K562 (cell line): ENCODE data around the gene UNC5B. TPM values are rescaled to one million over a fixed set of nuclear protein-coding genes. Genes with fewer than 3 reads are reported as not detected.

Experiments used
- BCOR ChIP-seq: fragments of 450-650 bp; IDR thresholded peaks from 2 replicates; pipeline ENCODE4 v1.6.1; 2016
- BRD4 ChIP-seq: fragments of 200-600 bp; sonication (generic); IDR thresholded peaks from 2 replicates; pipeline ENCODE4 v1.6.1; 2017; ENCODE audit warnings: inconsistent platforms
- BRD9 ChIP-seq: fragments of 450-650 bp; IDR thresholded peaks from 2 replicates; pipeline ENCODE4 v1.6.1; 2018; ENCODE audit warnings: low read depth; ENCODE audit not compliant: partially characterized antibody
- CHD4 ChIP-seq: fragments of 200-600 bp; sonication (generic); IDR thresholded peaks from 3 replicates; pipeline ENCODE4 v1.6.1; 2012; ENCODE audit warnings: low read depth, mild to moderate bottlenecking, mixed read lengths, low read length, inconsistent platforms; ENCODE audit not compliant: insufficient read depth, insufficient replicate concordance, poor library complexity, severe bottlenecking
- ETV1 ChIP-seq: fragments of 450-650 bp; conservative IDR thresholded peaks from 2 replicates; pipeline ENCODE4 v1.6.1; 2016; ENCODE audit warnings: missing genetic modification characterization, control low read depth, low read depth, missing compliant biosample characterization
- PBX2 ChIP-seq, 2 experiments: IDR thresholded peaks in 1 of 2; conservative IDR thresholded peaks in 1 of 2; 2 replicates each; pipeline ENCODE4 v1.6.1; 2016; ENCODE audit warnings: low read depth in 2 of 2, mild to moderate bottlenecking in 1 of 2, missing compliant biosample characterization in 1 of 2, missing genetic modification characterization in 1 of 2, moderate library complexity in 1 of 2
- PKNOX1 ChIP-seq: fragments of 450-650 bp; IDR thresholded peaks from 2 replicates; pipeline ENCODE4 v1.6.1; 2016
- PTBP1 ChIP-seq: fragments of 200-400 bp; formaldehyde crosslinking; IDR thresholded peaks from 2 replicates; pipeline ENCODE4 v1.6.1; 2017; ENCODE audit warnings: low read depth, low read length
- PTTG1 ChIP-seq: fragments of 450-650 bp; IDR thresholded peaks from 2 replicates; pipeline ENCODE4 v1.6.1; 2016; ENCODE audit warnings: low read depth, mild to moderate bottlenecking, missing genetic modification characterization, missing compliant biosample characterization
- RBM25 ChIP-seq: fragments of 200-400 bp; formaldehyde crosslinking; IDR thresholded peaks from 2 replicates; pipeline ENCODE4 v1.6.1; 2018; ENCODE audit warnings: low read length, low read depth, moderate library complexity; ENCODE audit not compliant: severe bottlenecking
- SIN3B ChIP-seq: fragments of 450-650 bp; IDR thresholded peaks from 2 replicates; pipeline ENCODE4 v1.6.1; 2017; ENCODE audit warnings: low read depth, mild to moderate bottlenecking, moderate library complexity
- ZKSCAN8 ChIP-seq: fragments of 200-800 bp; sonication (Bioruptor generic); IDR thresholded peaks from 2 replicates; pipeline ENCODE4 v1.6.1; 2016; ENCODE audit warnings: missing genetic modification characterization, missing compliant biosample characterization
- ZNF740 ChIP-seq, 3 experiments: fragments of 200-800 bp in 1 of 3; sonication (Bioruptor generic) in 1 of 3; sonication (generic) in 1 of 3; formaldehyde crosslinking in 1 of 3; IDR thresholded peaks; 2 replicates each; pipeline versions ENCODE4 v1.6.1 to v1.8.0; 2016 to 2022; ENCODE audit warnings: mild to moderate bottlenecking in 2 of 3, missing compliant biosample characterization in 2 of 3, missing genetic modification characterization in 2 of 3, missing genetic modification reagents in 1 of 3
- polyA plus RNA-seq, 8 experiments: library from polyadenylated mRNA; depleted of rRNA in 4 of 8; stranded (reverse) in 5 of 8; unstranded in 3 of 8; fragments of >200 nt; fragmentation: Nextera tagmentation in 2 of 8; fragmentation: Illumina TruSeq in 1 of 8; extraction: Ambion mirVana in 2 of 8; extraction: Trizol in 1 of 8; gene quantifications; 2 replicates each; pipeline versions ENCODE4 v1.2.1 to v1.2.3, GENCODE V29; 2011 to 2014; ENCODE audit warnings: inconsistent platforms in 1 of 8, missing spikeins in 1 of 8
- total RNA-seq, 7 experiments: library from RNA; depleted of rRNA in 6 of 7; stranded (reverse); fragments of >200 nt in 6 of 7; fragmentation: Illumina TruSeq in 2 of 7; extraction: Trizol in 2 of 7; gene quantifications; 2 replicates each; pipeline versions ENCODE4 v1.2.1 to v1.2.3, GENCODE V29; 2011 to 2021; ENCODE audit warnings: low replicate concordance in 1 of 7
- TF ChIP-seq, protein P1 (sequence below): fragments of 250-450 bp; sonication (Bioruptor Pico); IDR thresholded peaks from 2 replicates; pipeline ENCODE4 v1.4.0; 2020; ENCODE audit warnings: mild to moderate bottlenecking, moderate library complexity

The UNC5B gene
- total and polyA plus RNA-seq, 9 of the 15 experiments (the other 6 are each of a cell fraction or from before 2014, with no cell fraction given) = 0.10 to 8.4 (median 2.1) TPM

GRCh38 chr10:71266918-71267442 is 54.6 kb downstream of the UNC5B start (continued):
- TF ChIP-seq PBX2 (CRISPR knock-in tag; IDR thresholded peaks at IDR 0.05; ENCODE audit: low read depth) (peak; percentile 43; the same call in 1 of the 2 replicates), PBX2 (tag; conservative IDR thresholded peaks at IDR 0.05; ENCODE audit: low read depth) (peak; percentile 83), BRD4 (peak; percentile 60; the same call in 1 of the 2 replicates), PTTG1 (tag) (peak; percentile 65; the same call in 1 of the 2 replicates), CHD4 (peak; percentile 85), PTBP1 (peak; percentile 83; the same call in 1 of the 2 replicates), RBM25 (peak; percentile 95), BRD9 (peak; percentile 45), ZNF740 (CRISPR knock-in tag; IDR thresholded peaks at IDR 0.05) (no peak), ZNF740 (tag; IDR thresholded peaks at IDR 0.05) (no peak; a peak in 1 of 4 replicates), ZKSCAN8 (CRISPR knock-in tag) (peak; percentile 72; the same call in 1 of the 2 replicates), BCOR (peak; percentile 92; the same call in 1 of the 2 replicates), PKNOX1 (peak; percentile 93), SIN3B (no peak), ETV1 (tag) (0 out of 2 replicates have a peak, but pooled peaks have one; percentile 47)
- TF ChIP-seq, protein P1, sequence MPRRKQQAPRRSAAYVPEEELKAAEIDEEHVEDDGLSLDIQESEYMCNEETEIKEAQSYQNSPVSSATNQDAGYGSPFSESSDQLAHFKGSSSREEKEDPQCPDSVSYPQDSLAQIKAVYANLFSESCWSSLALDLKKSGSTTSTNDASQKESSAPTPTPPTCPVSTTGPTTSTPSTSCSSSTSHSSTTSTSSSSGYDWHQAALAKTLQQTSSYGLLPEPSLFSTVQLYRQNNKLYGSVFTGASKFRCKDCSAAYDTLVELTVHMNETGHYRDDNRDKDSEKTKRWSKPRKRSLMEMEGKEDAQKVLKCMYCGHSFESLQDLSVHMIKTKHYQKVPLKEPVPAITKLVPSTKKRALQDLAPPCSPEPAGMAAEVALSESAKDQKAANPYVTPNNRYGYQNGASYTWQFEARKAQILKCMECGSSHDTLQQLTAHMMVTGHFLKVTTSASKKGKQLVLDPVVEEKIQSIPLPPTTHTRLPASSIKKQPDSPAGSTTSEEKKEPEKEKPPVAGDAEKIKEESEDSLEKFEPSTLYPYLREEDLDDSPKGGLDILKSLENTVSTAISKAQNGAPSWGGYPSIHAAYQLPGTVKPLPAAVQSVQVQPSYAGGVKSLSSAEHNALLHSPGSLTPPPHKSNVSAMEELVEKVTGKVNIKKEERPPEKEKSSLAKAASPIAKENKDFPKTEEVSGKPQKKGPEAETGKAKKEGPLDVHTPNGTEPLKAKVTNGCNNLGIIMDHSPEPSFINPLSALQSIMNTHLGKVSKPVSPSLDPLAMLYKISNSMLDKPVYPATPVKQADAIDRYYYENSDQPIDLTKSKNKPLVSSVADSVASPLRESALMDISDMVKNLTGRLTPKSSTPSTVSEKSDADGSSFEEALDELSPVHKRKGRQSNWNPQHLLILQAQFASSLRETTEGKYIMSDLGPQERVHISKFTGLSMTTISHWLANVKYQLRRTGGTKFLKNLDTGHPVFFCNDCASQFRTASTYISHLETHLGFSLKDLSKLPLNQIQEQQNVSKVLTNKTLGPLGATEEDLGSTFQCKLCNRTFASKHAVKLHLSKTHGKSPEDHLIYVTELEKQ (CRISPR knock-in tag) = 0 out of 2 replicates have a peak, but pooled peaks have one; percentile 1
